ENCODE data around the gene PLCB1.

GRCh38 chr20:8639112-8639778 lies 507.2 kb downstream of the PLCB1 start:
- no peak for TF ChIP-seq SIN3A (IDR thresholded peaks at IDR 0.05; ENCODE audit: borderline replicate concordance, insufficient read depth, low read length)
- no peak for TF ChIP-seq POLR2AphosphoS5 (IDR thresholded peaks at IDR 0.05; ENCODE audit: low read depth, low read length)
- no peak for TF ChIP-seq TAF1 (IDR thresholded peaks at IDR 0.05; ENCODE audit: borderline replicate concordance, insufficient read depth, low read length)
